Panc1 (cell line): Measurements from ENCODE around the gene PARP11. TPM values are rescaled to one million over a fixed set of nuclear protein-coding genes. Genes with fewer than 3 reads are reported as not detected.

ENCODE experiments used
- ATAC-seq: fragments of 200-7000 bp; cut with Tn5 transposase; 2 replicates; pipeline ENCODE4 v1.9.1; 2020; ENCODE audit warnings: mild to moderate bottlenecking, moderate library complexity
- BruUV-seq: library from RNA; stranded (reverse); fragments of 400-500 nt; replicated peaks from 2 replicates; lab custom pipeline; 2021; lab: Mats Ljungman, UMichigan
- CTCF ChIA-PET: fragments of 300-600 bp; sonication (Branson Sonifier 250); formaldehyde crosslinking; loops from one replicate; lab custom pipeline; 2022; ENCODE audit warnings: antibody characterized with exemption; lab: Charles Lee
- POLR2A ChIA-PET: fragments of 300-600 bp; sonication (Branson Sonifier 250); formaldehyde crosslinking; loops from one replicate; lab custom pipeline; 2022; ENCODE audit warnings: antibody characterized with exemption; lab: Charles Lee
- DNase-seq: peaks from one replicate; pipeline ENCODE4 v3.0.0-alpha.2; 2010; ENCODE audit warnings: low read depth, low spot score
- H3K27ac ChIP-seq: 2 replicates; pipeline ENCODE4 v1.5.1; 2011; ENCODE audit warnings: mild to moderate bottlenecking, low read length, inconsistent platforms
- H3K27me3 ChIP-seq: fragments of 200-500 bp; sonication (Bioruptor generic); 2 replicates; pipeline ENCODE4 v1.6.0; 2014; ENCODE audit warnings: low read length, inconsistent platforms; ENCODE audit not compliant: control insufficient read depth, insufficient read depth
- H3K36me3 ChIP-seq: fragments of 200-500 bp; sonication (Bioruptor generic); 2 replicates; pipeline ENCODE4 v1.5.1; 2014; ENCODE audit warnings: inconsistent platforms, mild to moderate bottlenecking, low read length, moderate library complexity; ENCODE audit not compliant: control insufficient read depth, insufficient read depth
- H3K4me1 ChIP-seq: 2 replicates; pipeline ENCODE4 v1.5.1; 2011; ENCODE audit warnings: inconsistent platforms, mild to moderate bottlenecking, low read length, moderate library complexity; ENCODE audit not compliant: control insufficient read depth, insufficient read depth
- H3K4me3 ChIP-seq, 2 experiments: 2 replicates each; pipeline ENCODE4 v1.5.1; 2011 to 2012; ENCODE audit warnings: low read depth in 2 of 2, low read length in 2 of 2, mild to moderate bottlenecking in 2 of 2, inconsistent platforms in 1 of 2, moderate library complexity in 1 of 2
- H3K9me3 ChIP-seq: fragments of 200-500 bp; sonication (Bioruptor generic); 2 replicates; pipeline ENCODE4 v1.5.1; 2014; ENCODE audit warnings: low read depth, mild to moderate bottlenecking, inconsistent platforms, low read length, moderate library complexity; ENCODE audit not compliant: control insufficient read depth, insufficient read depth
- POLR2AphosphoS5 ChIP-seq: IDR thresholded peaks from 2 replicates; pipeline ENCODE4 v1.6.1; 2012; ENCODE audit warnings: mild to moderate bottlenecking, low read depth, low read length, moderate library complexity
- SIN3A ChIP-seq: IDR thresholded peaks from 2 replicates; pipeline ENCODE4 v1.6.1; 2012; ENCODE audit warnings: low read depth, mild to moderate bottlenecking, low read length, moderate library complexity, borderline replicate concordance; ENCODE audit not compliant: insufficient read depth
- TCF7L2 ChIP-seq: IDR thresholded peaks from 2 replicates; pipeline ENCODE4 v1.6.1; 2011; ENCODE audit warnings: mild to moderate bottlenecking, low read depth, low read length, inconsistent platforms
- in situ Hi-C: cut with HindIII; loops from 2 replicates; pipeline ENCODE4 v1.10.0; 2016; ENCODE audit warnings: low sequenced_read_pairs, low pct_unique_long_range_greater_than_20kb
- intact Hi-C: fragments of 100-400 bp; cut with micrococcal nuclease; formaldehyde crosslinking; loops from one replicate; pipeline ENCODE4 v1.10.0; 2022; ENCODE audit not compliant: unreplicated experiment
- total RNA-seq: library from RNA; stranded (reverse); gene quantifications from one replicate; pipeline ENCODE4 v1.2.1, GENCODE V29; 2021; ENCODE audit not compliant: unreplicated experiment
- TF ChIP-seq, protein P1 (sequence below): fragments of 450-650 bp; IDR thresholded peaks from 2 replicates; pipeline ENCODE4 v1.5.1; 2017; ENCODE audit warnings: mild to moderate bottlenecking
- TF ChIP-seq, protein P2 (sequence below), 2 experiments: IDR thresholded peaks; 2 replicates each; pipeline ENCODE4 v1.6.1; 2011 to 2012; ENCODE audit warnings: low read depth in 2 of 2, control low read depth in 1 of 2, low read length in 1 of 2, mild to moderate bottlenecking in 1 of 2, moderate library complexity in 1 of 2; ENCODE audit not compliant: insufficient read depth in 1 of 2

PARP11 gene
- total RNA-seq, 1 experiment from 2014 or later = 7.3 TPM

DNA sequence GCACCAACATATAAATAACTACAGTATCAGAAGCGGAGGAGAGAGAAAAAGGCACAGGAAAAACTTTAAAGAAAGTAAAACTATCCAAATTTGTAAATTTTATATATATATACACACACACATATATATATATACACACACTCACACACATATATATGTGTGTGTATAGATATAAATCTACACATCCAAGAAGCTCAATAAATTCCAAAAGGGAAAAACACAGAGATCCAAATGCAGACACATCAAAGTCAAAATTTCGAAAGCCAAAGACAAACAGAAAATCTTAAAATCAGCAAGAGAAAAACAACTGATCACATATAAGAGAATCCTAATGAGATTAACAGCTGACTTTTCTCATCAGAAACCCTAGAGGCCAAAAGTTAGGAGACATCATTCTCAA lies 37.3 kb downstream of the PARP11 start:
- intact Hi-C loops (no loop called here), in situ Hi-C loops (no loop called here)
- H3K9me3 ChIP-seq = no peaks in the 10 kb centered on the region
- H3K4me3 ChIP-seq = no peak overlapping the region
- H3K36me3 ChIP-seq = no peaks in the 10 kb centered on the region
- CTCF ChIA-PET = no interaction called here
- H3K27ac ChIP-seq = no peak overlapping the region
- POLR2A ChIA-PET = no interaction called here
- DNase-seq (no peak), ATAC-seq (no peak)
- TF ChIP-seq, protein P1, sequence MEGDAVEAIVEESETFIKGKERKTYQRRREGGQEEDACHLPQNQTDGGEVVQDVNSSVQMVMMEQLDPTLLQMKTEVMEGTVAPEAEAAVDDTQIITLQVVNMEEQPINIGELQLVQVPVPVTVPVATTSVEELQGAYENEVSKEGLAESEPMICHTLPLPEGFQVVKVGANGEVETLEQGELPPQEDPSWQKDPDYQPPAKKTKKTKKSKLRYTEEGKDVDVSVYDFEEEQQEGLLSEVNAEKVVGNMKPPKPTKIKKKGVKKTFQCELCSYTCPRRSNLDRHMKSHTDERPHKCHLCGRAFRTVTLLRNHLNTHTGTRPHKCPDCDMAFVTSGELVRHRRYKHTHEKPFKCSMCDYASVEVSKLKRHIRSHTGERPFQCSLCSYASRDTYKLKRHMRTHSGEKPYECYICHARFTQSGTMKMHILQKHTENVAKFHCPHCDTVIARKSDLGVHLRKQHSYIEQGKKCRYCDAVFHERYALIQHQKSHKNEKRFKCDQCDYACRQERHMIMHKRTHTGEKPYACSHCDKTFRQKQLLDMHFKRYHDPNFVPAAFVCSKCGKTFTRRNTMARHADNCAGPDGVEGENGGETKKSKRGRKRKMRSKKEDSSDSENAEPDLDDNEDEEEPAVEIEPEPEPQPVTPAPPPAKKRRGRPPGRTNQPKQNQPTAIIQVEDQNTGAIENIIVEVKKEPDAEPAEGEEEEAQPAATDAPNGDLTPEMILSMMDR = no peak
- TF ChIP-seq, protein P2, sequence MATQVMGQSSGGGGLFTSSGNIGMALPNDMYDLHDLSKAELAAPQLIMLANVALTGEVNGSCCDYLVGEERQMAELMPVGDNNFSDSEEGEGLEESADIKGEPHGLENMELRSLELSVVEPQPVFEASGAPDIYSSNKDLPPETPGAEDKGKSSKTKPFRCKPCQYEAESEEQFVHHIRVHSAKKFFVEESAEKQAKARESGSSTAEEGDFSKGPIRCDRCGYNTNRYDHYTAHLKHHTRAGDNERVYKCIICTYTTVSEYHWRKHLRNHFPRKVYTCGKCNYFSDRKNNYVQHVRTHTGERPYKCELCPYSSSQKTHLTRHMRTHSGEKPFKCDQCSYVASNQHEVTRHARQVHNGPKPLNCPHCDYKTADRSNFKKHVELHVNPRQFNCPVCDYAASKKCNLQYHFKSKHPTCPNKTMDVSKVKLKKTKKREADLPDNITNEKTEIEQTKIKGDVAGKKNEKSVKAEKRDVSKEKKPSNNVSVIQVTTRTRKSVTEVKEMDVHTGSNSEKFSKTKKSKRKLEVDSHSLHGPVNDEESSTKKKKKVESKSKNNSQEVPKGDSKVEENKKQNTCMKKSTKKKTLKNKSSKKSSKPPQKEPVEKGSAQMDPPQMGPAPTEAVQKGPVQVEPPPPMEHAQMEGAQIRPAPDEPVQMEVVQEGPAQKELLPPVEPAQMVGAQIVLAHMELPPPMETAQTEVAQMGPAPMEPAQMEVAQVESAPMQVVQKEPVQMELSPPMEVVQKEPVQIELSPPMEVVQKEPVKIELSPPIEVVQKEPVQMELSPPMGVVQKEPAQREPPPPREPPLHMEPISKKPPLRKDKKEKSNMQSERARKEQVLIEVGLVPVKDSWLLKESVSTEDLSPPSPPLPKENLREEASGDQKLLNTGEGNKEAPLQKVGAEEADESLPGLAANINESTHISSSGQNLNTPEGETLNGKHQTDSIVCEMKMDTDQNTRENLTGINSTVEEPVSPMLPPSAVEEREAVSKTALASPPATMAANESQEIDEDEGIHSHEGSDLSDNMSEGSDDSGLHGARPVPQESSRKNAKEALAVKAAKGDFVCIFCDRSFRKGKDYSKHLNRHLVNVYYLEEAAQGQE (IDR thresholded peaks at IDR 0.05; ENCODE audit: insufficient read depth in 1 of 2, low read depth in 2 of 2, low read length in 1 of 2) = no peak
- no peak for TF ChIP-seq SIN3A
- no peak for TF ChIP-seq POLR2AphosphoS5
- TF ChIP-seq TCF7L2 = no peak
- BruUV-seq = no TSS peak
- H3K27me3 ChIP-seq = no peaks in the 10 kb centered on the region
- no peaks in the 10 kb centered on the region for H3K4me1 ChIP-seq

DNA sequence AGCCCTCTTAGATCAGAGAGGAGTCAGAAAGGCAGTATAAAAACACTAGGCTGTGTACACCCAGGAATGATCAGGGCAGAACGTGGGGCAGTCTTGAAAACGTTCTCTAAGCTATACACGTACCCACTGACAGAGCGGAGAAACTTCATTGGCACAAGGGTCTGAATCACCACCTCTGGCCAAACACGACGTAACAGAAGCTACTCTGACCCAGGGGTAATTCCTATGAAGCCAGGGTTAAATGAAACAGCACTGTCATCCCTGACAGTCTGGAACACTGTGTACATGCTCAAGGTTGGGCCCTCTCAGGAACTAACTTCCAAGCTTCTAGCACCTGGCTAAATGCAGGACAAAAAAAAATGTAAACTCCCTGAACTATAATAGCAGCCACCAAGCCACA lies 38.4 kb downstream of the PARP11 start:
- Histone ChIP-seq H3K4me3 (no peak overlapping the region), H3K27me3 (no peaks in the 10 kb centered on the region), H3K36me3 (no peaks in the 10 kb centered on the region), H3K4me1 (no peaks in the 10 kb centered on the region), H3K9me3 (no peaks in the 10 kb centered on the region), H3K27ac (no peak overlapping the region)
- ATAC-seq (no peak), DNase-seq (no peak)
- no TSS peak for BruUV-seq
- TF ChIP-seq TCF7L2 = no peak
- no peak for TF ChIP-seq POLR2AphosphoS5
- TF ChIP-seq SIN3A = no peak
- TF ChIP-seq, protein P1 = no peak
- TF ChIP-seq, protein P2 (IDR thresholded peaks at IDR 0.05; ENCODE audit: insufficient read depth in 1 of 2, low read depth in 2 of 2, low read length in 1 of 2) = no peak
- ChIA-PET POLR2A (no interaction called here), CTCF (no interaction called here)
- intact Hi-C loops = no loop called here
- in situ Hi-C loops = no loop called here
